Mesothelial cell of epicardium (in vitro differentiated cells): ENCODE data around the gene STH. TPM values are rescaled to one million over a fixed set of nuclear protein-coding genes. Genes with fewer than 3 reads are reported as not detected.

Source experiments
- DNase-seq, 2 experiments: peaks; one replicate each; pipeline ENCODE4 v3.0.0; 2021; ENCODE audit warnings: low spot score in 2 of 2; ENCODE audit not compliant: unreplicated experiment in 2 of 2
- H3K27ac Mint-ChIP-seq: 2 replicates; pipeline ENCODE4 v1.8.0; 2021; ENCODE audit warnings: mixed read lengths
- H3K27me3 Mint-ChIP-seq: 2 replicates; pipeline ENCODE4 v1.8.0; 2021; ENCODE audit warnings: low read depth, mixed read lengths
- H3K36me3 Mint-ChIP-seq: 2 replicates; pipeline ENCODE4 v1.8.0; 2021; ENCODE audit warnings: mixed read lengths
- H3K4me1 Mint-ChIP-seq: 2 replicates; pipeline ENCODE4 v1.8.0; 2021; ENCODE audit warnings: mixed read lengths
- H3K4me3 Mint-ChIP-seq: 2 replicates; pipeline ENCODE4 v1.8.0; 2021; ENCODE audit warnings: mild to moderate bottlenecking, moderate library complexity, mixed read lengths
- H3K9me3 Mint-ChIP-seq: 2 replicates; pipeline ENCODE4 v1.8.0; 2021; ENCODE audit warnings: mixed read lengths
- total RNA-seq: library from RNA; stranded (reverse); gene quantifications from 3 replicates; pipeline ENCODE4 v1.2.1, GENCODE V29; 2021
- TF ChIP-seq, protein P1 (sequence below): fragments of 200-600 bp; sonication (generic); IDR thresholded peaks from one replicate; pipeline ENCODE4 v1.5.0; 2021; ENCODE audit warnings: antibody characterized with exemption; ENCODE audit not compliant: unreplicated experiment

The STH gene
- total RNA-seq, 1 donor from 2014 or later, result not detected

DNA sequence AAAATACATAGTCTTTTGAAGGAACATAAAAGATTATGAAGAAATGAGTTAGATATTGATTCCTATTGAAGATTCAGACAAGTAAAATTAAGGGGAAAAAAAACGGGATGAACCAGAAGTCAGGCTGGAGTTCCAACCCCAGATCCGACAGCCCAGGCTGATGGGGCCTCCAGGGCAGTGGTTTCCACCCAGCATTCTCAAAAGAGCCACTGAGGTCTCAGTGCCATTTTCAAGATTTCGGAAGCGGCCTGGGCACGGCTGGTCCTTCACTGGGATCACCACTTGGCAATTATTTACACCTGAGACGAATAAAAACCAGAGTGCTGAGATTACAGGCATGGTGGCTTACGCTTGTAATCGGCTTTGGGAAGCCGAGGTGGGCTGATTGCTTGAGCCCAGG lies 9.5 kb downstream of the STH start:
- no peak for DNase-seq
- H3K9me3 Mint-ChIP-seq, result peaks cover 6% of the 10 kb centered on the region
- no peak overlapping the region for H3K27ac Mint-ChIP-seq
- TF ChIP-seq, protein P1, sequence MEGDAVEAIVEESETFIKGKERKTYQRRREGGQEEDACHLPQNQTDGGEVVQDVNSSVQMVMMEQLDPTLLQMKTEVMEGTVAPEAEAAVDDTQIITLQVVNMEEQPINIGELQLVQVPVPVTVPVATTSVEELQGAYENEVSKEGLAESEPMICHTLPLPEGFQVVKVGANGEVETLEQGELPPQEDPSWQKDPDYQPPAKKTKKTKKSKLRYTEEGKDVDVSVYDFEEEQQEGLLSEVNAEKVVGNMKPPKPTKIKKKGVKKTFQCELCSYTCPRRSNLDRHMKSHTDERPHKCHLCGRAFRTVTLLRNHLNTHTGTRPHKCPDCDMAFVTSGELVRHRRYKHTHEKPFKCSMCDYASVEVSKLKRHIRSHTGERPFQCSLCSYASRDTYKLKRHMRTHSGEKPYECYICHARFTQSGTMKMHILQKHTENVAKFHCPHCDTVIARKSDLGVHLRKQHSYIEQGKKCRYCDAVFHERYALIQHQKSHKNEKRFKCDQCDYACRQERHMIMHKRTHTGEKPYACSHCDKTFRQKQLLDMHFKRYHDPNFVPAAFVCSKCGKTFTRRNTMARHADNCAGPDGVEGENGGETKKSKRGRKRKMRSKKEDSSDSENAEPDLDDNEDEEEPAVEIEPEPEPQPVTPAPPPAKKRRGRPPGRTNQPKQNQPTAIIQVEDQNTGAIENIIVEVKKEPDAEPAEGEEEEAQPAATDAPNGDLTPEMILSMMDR, result no peak
- H3K4me3 Mint-ChIP-seq, result no peak overlapping the region
- no peaks in the 10 kb centered on the region for H3K27me3 Mint-ChIP-seq
- H3K4me1 Mint-ChIP-seq, result peaks cover 2% of the 10 kb centered on the region
- no peaks in the 10 kb centered on the region for H3K36me3 Mint-ChIP-seq

DNA sequence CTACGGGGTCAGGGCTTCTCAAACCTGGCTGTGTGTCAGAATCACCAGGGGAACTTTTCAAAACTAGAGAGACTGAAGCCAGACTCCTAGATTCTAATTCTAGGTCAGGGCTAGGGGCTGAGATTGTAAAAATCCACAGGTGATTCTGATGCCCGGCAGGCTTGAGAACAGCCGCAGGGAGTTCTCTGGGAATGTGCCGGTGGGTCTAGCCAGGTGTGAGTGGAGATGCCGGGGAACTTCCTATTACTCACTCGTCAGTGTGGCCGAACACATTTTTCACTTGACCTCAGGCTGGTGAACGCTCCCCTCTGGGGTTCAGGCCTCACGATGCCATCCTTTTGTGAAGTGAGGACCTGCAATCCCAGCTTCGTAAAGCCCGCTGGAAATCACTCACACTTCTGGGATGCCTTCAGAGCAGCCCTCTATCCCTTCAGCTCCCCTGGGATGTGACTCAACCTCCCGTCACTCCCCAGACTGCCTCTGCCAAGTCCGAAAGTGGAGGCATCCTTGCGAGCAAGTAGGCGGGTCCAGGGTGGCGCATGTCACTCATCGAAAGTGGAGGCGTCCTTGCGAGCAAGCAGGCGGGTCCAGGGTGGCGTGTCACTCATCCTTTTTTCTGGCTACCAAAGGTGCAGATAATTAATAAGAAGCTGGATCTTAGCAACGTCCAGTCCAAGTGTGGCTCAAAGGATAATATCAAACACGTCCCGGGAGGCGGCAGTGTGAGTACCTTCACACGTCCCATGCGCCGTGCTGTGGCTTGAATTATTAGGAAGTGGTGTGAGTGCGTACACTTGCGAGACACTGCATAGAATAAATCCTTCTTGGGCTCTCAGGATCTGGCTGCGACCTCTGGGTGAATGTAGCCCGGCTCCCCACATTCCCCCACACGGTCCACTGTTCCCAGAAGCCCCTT lies 10.9 kb downstream of the STH start:
- no peaks in the 10 kb centered on the region for H3K36me3 Mint-ChIP-seq
- H3K4me3 Mint-ChIP-seq, result no peak overlapping the region
- H3K27ac Mint-ChIP-seq, result no peak overlapping the region
- TF ChIP-seq, protein P1, result no peak
- no peak for DNase-seq
- H3K9me3 Mint-ChIP-seq, result peaks cover 6% of the 10 kb centered on the region
- no peaks in the 10 kb centered on the region for H3K27me3 Mint-ChIP-seq
- H3K4me1 Mint-ChIP-seq, result peaks cover 10% of the 10 kb centered on the region

DNA sequence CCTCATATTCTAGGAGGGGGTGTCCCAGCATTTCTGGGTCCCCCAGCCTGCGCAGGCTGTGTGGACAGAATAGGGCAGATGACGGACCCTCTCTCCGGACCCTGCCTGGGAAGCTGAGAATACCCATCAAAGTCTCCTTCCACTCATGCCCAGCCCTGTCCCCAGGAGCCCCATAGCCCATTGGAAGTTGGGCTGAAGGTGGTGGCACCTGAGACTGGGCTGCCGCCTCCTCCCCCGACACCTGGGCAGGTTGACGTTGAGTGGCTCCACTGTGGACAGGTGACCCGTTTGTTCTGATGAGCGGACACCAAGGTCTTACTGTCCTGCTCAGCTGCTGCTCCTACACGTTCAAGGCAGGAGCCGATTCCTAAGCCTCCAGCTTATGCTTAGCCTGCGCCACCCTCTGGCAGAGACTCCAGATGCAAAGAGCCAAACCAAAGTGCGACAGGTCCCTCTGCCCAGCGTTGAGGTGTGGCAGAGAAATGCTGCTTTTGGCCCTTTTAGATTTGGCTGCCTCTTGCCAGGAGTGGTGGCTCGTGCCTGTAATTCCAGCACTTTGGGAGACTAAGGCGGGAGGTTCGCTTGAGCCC lies 11.6 kb downstream of the STH start:
- Mint-ChIP-seq H3K4me3 (no peak overlapping the region), H3K27ac (no peak overlapping the region), H3K27me3 (no peaks in the 10 kb centered on the region), H3K36me3 (no peaks in the 10 kb centered on the region), H3K4me1 (peaks cover 10% of the 10 kb centered on the region), H3K9me3 (peaks cover 6% of the 10 kb centered on the region)
- no peak for DNase-seq
- TF ChIP-seq, protein P1, result no peak

DNA sequence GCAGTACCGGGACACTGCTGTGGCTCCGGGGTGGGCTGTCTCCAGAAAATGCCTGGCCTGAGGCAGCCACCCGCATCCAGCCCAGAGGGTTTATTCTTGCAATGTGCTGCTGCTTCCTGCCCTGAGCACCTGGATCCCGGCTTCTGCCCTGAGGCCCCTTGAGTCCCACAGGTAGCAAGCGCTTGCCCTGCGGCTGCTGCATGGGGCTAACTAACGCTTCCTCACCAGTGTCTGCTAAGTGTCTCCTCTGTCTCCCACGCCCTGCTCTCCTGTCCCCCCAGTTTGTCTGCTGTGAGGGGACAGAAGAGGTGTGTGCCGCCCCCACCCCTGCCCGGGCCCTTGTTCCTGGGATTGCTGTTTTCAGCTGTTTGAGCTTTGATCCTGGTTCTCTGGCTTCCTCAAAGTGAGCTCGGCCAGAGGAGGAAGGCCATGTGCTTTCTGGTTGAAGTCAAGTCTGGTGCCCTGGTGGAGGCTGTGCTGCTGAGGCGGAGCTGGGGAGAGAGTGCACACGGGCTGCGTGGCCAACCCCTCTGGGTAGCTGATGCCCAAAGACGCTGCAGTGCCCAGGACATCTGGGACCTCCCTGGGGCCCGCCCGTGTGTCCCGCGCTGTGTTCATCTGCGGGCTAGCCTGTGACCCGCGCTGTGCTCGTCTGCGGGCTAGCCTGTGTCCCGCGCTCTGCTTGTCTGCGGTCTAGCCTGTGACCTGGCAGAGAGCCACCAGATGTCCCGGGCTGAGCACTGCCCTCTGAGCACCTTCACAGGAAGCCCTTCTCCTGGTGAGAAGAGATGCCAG lies 12.9 kb downstream of the STH start:
- no peaks in the 10 kb centered on the region for H3K9me3 Mint-ChIP-seq
- no peaks in the 10 kb centered on the region for H3K27me3 Mint-ChIP-seq
- peaks cover 10% of the 10 kb centered on the region for H3K4me1 Mint-ChIP-seq
- TF ChIP-seq, protein P1, result no peak
- H3K27ac Mint-ChIP-seq, result no peak overlapping the region
- no peak for DNase-seq
- no peak overlapping the region for H3K4me3 Mint-ChIP-seq
- no peaks in the 10 kb centered on the region for H3K36me3 Mint-ChIP-seq

DNA sequence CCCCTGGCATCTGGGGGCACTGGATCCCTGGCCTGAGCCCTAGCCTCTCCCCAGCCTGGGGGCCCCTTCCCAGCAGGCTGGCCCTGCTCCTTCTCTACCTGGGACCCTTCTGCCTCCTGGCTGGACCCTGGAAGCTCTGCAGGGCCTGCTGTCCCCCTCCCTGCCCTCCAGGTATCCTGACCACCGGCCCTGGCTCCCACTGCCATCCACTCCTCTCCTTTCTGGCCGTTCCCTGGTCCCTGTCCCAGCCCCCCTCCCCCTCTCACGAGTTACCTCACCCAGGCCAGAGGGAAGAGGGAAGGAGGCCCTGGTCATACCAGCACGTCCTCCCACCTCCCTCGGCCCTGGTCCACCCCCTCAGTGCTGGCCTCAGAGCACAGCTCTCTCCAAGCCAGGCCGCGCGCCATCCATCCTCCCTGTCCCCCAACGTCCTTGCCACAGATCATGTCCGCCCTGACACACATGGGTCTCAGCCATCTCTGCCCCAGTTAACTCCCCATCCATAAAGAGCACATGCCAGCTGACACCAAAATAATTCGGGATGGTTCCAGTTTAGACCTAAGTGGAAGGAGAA lies 13.5 kb downstream of the STH start:
- no peaks in the 10 kb centered on the region for H3K36me3 Mint-ChIP-seq
- H3K27me3 Mint-ChIP-seq, result no peaks in the 10 kb centered on the region
- TF ChIP-seq, protein P1, result no peak
- H3K4me1 Mint-ChIP-seq, result peaks cover 10% of the 10 kb centered on the region
- no peaks in the 10 kb centered on the region for H3K9me3 Mint-ChIP-seq
- no peak for DNase-seq
- H3K27ac Mint-ChIP-seq, result no peak overlapping the region
- H3K4me3 Mint-ChIP-seq, result no peak overlapping the region
